HepG2 (cell line): ENCODE data around the gene TMEM165. TPM values are rescaled to one million over a fixed set of nuclear protein-coding genes. Genes with fewer than 3 reads are reported as not detected.
A peak's percentile ranks its signal among the peaks of the same experiment; 100 is the strongest.

Source experiments
- ATF4 ChIP-seq, 2 experiments: fragments of 450-650 bp in 1 of 2; sonication (generic) in 1 of 2; formaldehyde crosslinking; IDR thresholded peaks; 2 replicates each; pipeline versions ENCODE4 v1.5.0 to v1.8.0; 2020 to 2022; ENCODE audit warnings: mild to moderate bottlenecking in 1 of 2, missing genetic modification reagents in 1 of 2
- BCL6 ChIP-seq: IDR thresholded peaks from 2 replicates; pipeline ENCODE4 v1.6.1; 2016; ENCODE audit warnings: missing genetic modification reagents, missing compliant biosample characterization
- BCLAF1 ChIP-seq: fragments of 450-650 bp; IDR thresholded peaks from 2 replicates; pipeline ENCODE4 v1.6.1; 2017; ENCODE audit warnings: mild to moderate bottlenecking
- DZIP1 ChIP-seq: sonication (generic); formaldehyde crosslinking; IDR thresholded peaks from 2 replicates; pipeline ENCODE4 v1.5.0; 2020; ENCODE audit warnings: mild to moderate bottlenecking, missing genetic modification reagents
- FOXM1 ChIP-seq: sonication (generic); formaldehyde crosslinking; IDR thresholded peaks from 2 replicates; pipeline ENCODE4 v1.5.0; 2020; ENCODE audit warnings: missing genetic modification reagents
- GABPB1 ChIP-seq: IDR thresholded peaks from 2 replicates; pipeline ENCODE4 v1.6.1; 2016; ENCODE audit warnings: mild to moderate bottlenecking, missing genetic modification reagents, moderate library complexity, missing compliant biosample characterization
- GPN1 ChIP-seq: sonication (generic); formaldehyde crosslinking; IDR thresholded peaks from 2 replicates; pipeline ENCODE4 v1.5.1; 2020; ENCODE audit warnings: missing genetic modification reagents, borderline replicate concordance
- IRX3 ChIP-seq: sonication (generic); formaldehyde crosslinking; IDR thresholded peaks from 2 replicates; pipeline ENCODE4 v1.8.1; 2023; ENCODE audit warnings: mild to moderate bottlenecking, low read depth, missing genetic modification reagents, borderline replicate concordance
- ISX ChIP-seq: sonication (generic); formaldehyde crosslinking; conservative IDR thresholded peaks from 2 replicates; pipeline ENCODE4 v1.5.0; 2020; ENCODE audit warnings: missing genetic modification reagents
- LBX2 ChIP-seq: sonication (generic); formaldehyde crosslinking; IDR thresholded peaks from 2 replicates; pipeline ENCODE4 v1.5.0; 2020; ENCODE audit warnings: missing genetic modification reagents, mild to moderate bottlenecking, borderline replicate concordance
- NCOA2 ChIP-seq: sonication (generic); formaldehyde crosslinking; IDR thresholded peaks from 2 replicates; pipeline ENCODE4 v1.8.0; 2022; ENCODE audit warnings: inconsistent platforms
- RORA ChIP-seq: sonication (generic); formaldehyde crosslinking; IDR thresholded peaks from 2 replicates; pipeline ENCODE4 v1.5.0; 2020; ENCODE audit warnings: mild to moderate bottlenecking, missing genetic modification reagents, moderate library complexity
- SRY ChIP-seq: sonication (generic); formaldehyde crosslinking; IDR thresholded peaks from 2 replicates; pipeline ENCODE4 v1.8.0; 2022; ENCODE audit warnings: mild to moderate bottlenecking, missing genetic modification reagents
- STAT5B ChIP-seq: sonication (generic); formaldehyde crosslinking; IDR thresholded peaks from 2 replicates; pipeline ENCODE4 v1.4.0; 2020; ENCODE audit warnings: missing genetic modification reagents
- TGIF2 ChIP-seq: IDR thresholded peaks from 2 replicates; pipeline ENCODE4 v1.6.1; 2016; ENCODE audit warnings: control low read depth, missing compliant biosample characterization
- ZNF34 ChIP-seq: sonication (generic); formaldehyde crosslinking; IDR thresholded peaks from 2 replicates; pipeline ENCODE4 v1.4.0; 2020; ENCODE audit warnings: mild to moderate bottlenecking, missing genetic modification reagents, borderline replicate concordance
- ZNF496 ChIP-seq: sonication (generic); formaldehyde crosslinking; IDR thresholded peaks from 2 replicates; pipeline ENCODE4 v1.8.1; 2023; ENCODE audit warnings: mild to moderate bottlenecking, moderate library complexity, missing genetic modification reagents; ENCODE audit not compliant: insufficient replicate concordance
- ZSCAN20 ChIP-seq: sonication (generic); formaldehyde crosslinking; IDR thresholded peaks from 2 replicates; pipeline ENCODE4 v1.4.0; 2020; ENCODE audit warnings: missing genetic modification reagents, mild to moderate bottlenecking, borderline replicate concordance
- ZXDC ChIP-seq: sonication (generic); formaldehyde crosslinking; IDR thresholded peaks from 2 replicates; pipeline ENCODE4 v1.5.0; 2020; ENCODE audit warnings: mild to moderate bottlenecking, missing genetic modification reagents
- polyA plus RNA-seq, 8 experiments: library from polyadenylated mRNA; depleted of rRNA in 3 of 8; stranded (reverse) in 7 of 8; unstranded in 1 of 8; fragments of >200 nt; fragmentation: Illumina TruSeq in 4 of 8; extraction: Trizol in 4 of 8; gene quantifications; 2 replicates each; pipeline versions ENCODE4 v1.2.1 to v1.2.3, GENCODE V29; 2011 to 2016; ENCODE audit warnings: low read depth in 4 of 8, missing spikeins in 1 of 8, mixed read lengths in 1 of 8; ENCODE audit not compliant: insufficient read depth in 1 of 8
- total RNA-seq, 5 experiments: library from RNA; depleted of rRNA; stranded (reverse); fragments of >200 nt; fragmentation: Illumina TruSeq; extraction: Trizol; gene quantifications; 2 replicates each; pipeline ENCODE4 v1.2.3, GENCODE V29; 2016; ENCODE audit warnings: low read depth in 1 of 5

The TMEM165 gene
- total and polyA plus RNA-seq, 2 of the 13 experiments (the other 11 are each of a cell fraction or from before 2014, with no cell fraction given) = 54.6 to 103 TPM

- TF ChIP-seq ZNF34 = no peak
- TF ChIP-seq ZXDC (CRISPR knock-in tag) = peak; percentile 94
- no peak for TF ChIP-seq STAT5B (CRISPR knock-in tag)
- no peak for TF ChIP-seq DZIP1 (CRISPR knock-in tag)
- TF ChIP-seq BCL6 (CRISPR knock-in tag) = no peak
- no peak for TF ChIP-seq FOXM1
- no peak for TF ChIP-seq ISX (CRISPR knock-in tag)
- peak; percentile 65; the same call in 1 of the 2 replicates for TF ChIP-seq ZSCAN20 (CRISPR knock-in tag)
- TF ChIP-seq ATF4 (CRISPR knock-in tag; IDR thresholded peaks at IDR 0.05) = no peak
- peak; percentile 87 for TF ChIP-seq SRY (CRISPR knock-in tag)
- TF ChIP-seq BCLAF1 = no peak
- TF ChIP-seq GPN1 (CRISPR knock-in tag) = no peak
- TF ChIP-seq LBX2 (CRISPR knock-in tag) = peak; percentile 62; the same call in 1 of the 2 replicates
- no peak; the same call in 1 of the 2 replicates for TF ChIP-seq NCOA2 (CRISPR knock-in tag)
- TF ChIP-seq TGIF2 (CRISPR knock-in tag) = peak; percentile 52; the same call in 1 of the 2 replicates
- no peak for TF ChIP-seq RORA (CRISPR knock-in tag)
- no peak; the same call in 1 of the 2 replicates for TF ChIP-seq IRX3 (CRISPR knock-in tag)
- TF ChIP-seq ZNF496 = no peak
- peak; percentile 80 for TF ChIP-seq GABPB1 (CRISPR knock-in tag)
Observed at GRCh38 chr4:55395529-55396307, at the start of gene TMEM165 (continued).
